GM10266 (cell line): ENCODE results near the gene SULT1B1.

Source experiments
- DNase-seq: peaks from one replicate; pipeline ENCODE4 v3.0.0; 2012; ENCODE audit errors: extremely low spot score
- TF ChIP-seq, protein P1 (sequence below): IDR thresholded peaks from 2 replicates; pipeline ENCODE4 v1.5.1; 2012; ENCODE audit warnings: mild to moderate bottlenecking, low read depth; ENCODE audit not compliant: control insufficient read depth, insufficient read depth; ENCODE audit errors: missing control alignments

Gene SULT1B1

DNA sequence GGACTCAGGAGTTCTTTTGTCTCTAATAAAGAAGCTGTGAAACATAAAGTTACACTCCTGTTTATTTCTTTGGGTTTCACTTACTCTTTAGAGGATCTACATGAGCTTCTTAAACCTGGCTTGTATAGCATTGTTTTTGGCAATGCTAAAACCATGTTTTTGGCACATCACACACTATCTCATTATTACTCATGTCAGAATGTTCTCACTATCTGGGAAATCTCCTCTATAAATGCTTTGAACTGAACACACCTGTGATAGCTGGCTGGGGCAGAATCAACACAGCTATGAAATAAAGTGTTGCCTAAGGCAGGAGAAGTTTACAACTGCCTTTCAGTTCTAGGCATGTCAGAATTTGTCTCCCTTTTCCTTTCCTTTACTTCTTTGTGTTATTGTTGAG, 52.6 kb downstream of the SULT1B1 start:
- DNase-seq = no peak
- TF ChIP-seq, protein P1, sequence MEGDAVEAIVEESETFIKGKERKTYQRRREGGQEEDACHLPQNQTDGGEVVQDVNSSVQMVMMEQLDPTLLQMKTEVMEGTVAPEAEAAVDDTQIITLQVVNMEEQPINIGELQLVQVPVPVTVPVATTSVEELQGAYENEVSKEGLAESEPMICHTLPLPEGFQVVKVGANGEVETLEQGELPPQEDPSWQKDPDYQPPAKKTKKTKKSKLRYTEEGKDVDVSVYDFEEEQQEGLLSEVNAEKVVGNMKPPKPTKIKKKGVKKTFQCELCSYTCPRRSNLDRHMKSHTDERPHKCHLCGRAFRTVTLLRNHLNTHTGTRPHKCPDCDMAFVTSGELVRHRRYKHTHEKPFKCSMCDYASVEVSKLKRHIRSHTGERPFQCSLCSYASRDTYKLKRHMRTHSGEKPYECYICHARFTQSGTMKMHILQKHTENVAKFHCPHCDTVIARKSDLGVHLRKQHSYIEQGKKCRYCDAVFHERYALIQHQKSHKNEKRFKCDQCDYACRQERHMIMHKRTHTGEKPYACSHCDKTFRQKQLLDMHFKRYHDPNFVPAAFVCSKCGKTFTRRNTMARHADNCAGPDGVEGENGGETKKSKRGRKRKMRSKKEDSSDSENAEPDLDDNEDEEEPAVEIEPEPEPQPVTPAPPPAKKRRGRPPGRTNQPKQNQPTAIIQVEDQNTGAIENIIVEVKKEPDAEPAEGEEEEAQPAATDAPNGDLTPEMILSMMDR = no peak

DNA sequence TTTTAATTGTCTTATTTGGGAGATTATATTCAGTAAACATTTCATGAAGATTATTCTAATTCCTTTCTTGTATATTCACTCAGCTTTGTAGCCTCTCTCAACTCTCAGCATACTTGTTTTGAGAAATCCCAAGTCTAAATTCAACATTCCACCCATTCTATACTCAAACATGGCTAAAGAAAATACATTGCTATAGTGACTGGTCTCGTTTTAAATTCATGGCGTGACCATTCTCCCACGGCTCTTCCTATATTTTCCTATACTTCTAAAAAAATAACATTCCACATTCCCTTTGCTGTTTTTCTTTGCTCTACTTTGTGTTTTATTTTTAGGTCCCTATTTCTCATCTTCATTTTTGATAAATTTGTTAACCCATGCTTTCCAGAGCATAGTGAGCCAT, 58.2 kb downstream of the SULT1B1 start:
- DNase-seq = no peak
- TF ChIP-seq, protein P1 = no peak

DNA sequence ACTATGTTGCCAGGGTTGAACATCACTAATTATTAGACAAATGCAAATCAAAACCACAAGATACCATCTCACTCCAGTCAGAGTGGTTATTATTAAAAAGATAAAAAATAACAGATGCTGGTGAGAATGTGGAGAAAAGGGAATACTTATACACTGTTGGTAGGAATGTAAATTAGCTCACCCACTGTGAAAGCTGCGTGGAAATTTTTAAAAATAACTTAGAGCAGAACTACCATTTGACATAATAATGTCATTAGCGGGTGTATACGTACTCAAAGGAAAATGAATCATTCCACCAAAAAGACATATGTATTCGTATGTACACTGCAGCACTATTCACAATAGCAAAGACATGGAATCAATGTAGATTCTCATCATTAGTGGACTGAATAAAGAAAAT, 58.7 kb downstream of the SULT1B1 start:
- DNase-seq = no peak
- TF ChIP-seq, protein P1 = no peak

DNA sequence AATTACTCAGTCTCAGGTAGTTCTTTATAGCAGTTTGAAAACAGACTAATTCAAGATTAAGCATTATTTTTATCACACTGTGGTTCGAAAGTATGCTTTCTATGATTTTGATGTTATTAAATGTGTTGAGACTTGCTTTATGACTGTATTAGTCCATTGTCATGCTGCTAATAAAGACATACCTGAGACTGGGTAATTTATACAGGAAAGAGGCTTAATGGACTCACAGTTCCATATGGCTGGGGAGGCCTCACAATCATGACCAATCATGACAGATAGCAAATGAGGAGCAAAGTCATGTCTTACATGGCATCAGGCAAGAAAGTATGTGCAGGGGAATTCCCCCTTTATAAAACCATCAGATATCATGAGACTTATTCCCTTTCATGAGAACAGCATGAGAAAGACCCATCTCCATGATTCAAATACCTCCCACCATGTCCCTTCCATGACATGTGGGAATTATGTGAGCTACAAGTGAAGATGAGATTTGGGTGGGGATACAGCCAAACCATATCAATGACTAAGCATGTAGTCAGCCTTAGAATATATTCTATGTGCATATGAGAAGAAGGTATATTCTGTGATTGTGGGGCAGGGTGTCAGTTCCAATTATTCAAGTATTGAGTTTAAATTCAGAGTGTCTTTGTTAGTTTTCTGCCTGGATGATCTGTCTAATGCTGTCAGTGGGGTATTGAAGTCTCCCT, 62.7 kb downstream of the SULT1B1 start:
- TF ChIP-seq, protein P1 = no peak
- no peak for DNase-seq

DNA sequence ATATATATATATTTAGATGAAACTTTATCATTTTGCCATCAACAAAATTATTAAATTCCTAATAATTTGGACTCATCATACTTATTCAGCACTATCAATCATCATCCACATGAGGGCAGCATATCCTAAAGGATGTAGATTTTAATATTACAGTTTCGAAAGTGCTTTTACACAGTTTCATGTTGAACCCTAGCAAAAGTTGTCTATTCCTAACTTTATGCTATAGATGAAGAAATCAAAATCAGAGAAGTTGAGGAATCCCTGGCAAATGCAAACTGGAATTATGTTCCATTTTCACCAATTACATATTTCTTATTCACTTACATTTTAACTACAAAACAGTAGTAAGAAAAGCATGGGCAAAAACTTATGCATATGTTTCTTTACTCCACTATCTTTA, 70.8 kb downstream of the SULT1B1 start:
- no peak for DNase-seq
- TF ChIP-seq, protein P1 = peak; percentile 60

DNA sequence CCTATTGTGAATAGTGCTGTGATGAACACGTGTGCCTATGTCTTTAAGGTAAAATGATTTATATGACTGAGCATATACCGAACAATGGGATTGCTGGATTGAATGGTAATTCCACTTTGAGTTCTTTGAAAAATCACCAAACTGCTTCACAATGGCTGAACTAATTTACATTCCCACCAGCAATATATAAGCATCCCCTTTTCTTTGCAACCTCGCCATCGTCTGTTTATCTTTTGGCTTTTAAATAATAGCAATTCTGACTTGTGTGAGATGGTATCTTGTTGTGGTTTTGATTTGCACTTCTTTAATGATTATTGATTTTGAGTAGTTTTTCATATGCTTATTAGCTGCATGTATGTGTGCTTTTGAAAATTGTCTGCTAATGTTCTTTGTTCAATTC, 75.6 kb downstream of the SULT1B1 start:
- no peak for DNase-seq
- TF ChIP-seq, protein P1 = no peak
